ENCODE results near the gene GORAB.

GORAB gene

GRCh38 chr1:170535418-170535817, 3.5 kb downstream of the GORAB start:
- no peak for TF ChIP-seq SIN3A (IDR thresholded peaks at IDR 0.05; ENCODE audit: borderline replicate concordance, insufficient read depth, low read length)

DNA sequence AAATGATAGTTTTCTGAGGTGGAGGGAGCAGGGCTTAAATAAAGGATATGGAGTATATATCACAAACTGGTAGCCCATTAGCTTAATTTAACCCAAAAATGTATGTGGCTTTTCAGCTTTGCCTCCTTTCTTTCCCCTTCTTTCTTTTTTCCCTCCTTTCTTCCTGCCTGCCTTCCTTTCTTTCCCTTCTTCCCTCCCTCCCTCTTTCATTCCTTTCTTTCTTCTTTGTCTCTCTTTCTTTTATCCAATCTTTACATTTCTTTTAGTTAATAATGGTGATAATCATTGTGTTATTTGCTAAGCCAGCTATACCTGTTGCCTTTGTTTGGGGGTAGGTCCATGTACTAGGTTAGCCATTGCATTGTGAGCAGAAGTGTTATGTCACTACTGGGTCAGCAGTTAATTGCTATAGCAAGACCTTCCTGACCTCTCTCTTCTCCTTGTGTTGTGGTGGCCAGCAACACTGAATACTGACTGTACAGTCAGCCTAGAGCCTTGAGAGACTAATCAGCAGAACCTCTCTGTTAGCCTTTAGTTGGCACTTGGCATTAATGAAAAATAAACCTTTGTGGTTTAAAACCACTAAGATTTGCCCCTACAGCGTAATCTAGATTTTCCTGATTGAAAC, 5.1 kb downstream of the GORAB start:
- TF ChIP-seq, protein P1, sequence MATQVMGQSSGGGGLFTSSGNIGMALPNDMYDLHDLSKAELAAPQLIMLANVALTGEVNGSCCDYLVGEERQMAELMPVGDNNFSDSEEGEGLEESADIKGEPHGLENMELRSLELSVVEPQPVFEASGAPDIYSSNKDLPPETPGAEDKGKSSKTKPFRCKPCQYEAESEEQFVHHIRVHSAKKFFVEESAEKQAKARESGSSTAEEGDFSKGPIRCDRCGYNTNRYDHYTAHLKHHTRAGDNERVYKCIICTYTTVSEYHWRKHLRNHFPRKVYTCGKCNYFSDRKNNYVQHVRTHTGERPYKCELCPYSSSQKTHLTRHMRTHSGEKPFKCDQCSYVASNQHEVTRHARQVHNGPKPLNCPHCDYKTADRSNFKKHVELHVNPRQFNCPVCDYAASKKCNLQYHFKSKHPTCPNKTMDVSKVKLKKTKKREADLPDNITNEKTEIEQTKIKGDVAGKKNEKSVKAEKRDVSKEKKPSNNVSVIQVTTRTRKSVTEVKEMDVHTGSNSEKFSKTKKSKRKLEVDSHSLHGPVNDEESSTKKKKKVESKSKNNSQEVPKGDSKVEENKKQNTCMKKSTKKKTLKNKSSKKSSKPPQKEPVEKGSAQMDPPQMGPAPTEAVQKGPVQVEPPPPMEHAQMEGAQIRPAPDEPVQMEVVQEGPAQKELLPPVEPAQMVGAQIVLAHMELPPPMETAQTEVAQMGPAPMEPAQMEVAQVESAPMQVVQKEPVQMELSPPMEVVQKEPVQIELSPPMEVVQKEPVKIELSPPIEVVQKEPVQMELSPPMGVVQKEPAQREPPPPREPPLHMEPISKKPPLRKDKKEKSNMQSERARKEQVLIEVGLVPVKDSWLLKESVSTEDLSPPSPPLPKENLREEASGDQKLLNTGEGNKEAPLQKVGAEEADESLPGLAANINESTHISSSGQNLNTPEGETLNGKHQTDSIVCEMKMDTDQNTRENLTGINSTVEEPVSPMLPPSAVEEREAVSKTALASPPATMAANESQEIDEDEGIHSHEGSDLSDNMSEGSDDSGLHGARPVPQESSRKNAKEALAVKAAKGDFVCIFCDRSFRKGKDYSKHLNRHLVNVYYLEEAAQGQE (IDR thresholded peaks at IDR 0.05; ENCODE audit: insufficient read depth in 1 of 2, low read depth in 2 of 2, low read length in 2 of 2), result no peak
- TF ChIP-seq SIN3A (IDR thresholded peaks at IDR 0.05; ENCODE audit: borderline replicate concordance, insufficient read depth, low read length) (no peak), TAF1 (IDR thresholded peaks at IDR 0.05; ENCODE audit: borderline replicate concordance, insufficient read depth, low read length) (no peak), POLR2AphosphoS5 (IDR thresholded peaks at IDR 0.05; ENCODE audit: low read depth, low read length) (no peak), FOXP2 (optimal IDR thresholded peaks at IDR 0.05; ENCODE audit: borderline replicate concordance, extremely low read depth, extremely low read length, insufficient read depth) (no peak)

DNA sequence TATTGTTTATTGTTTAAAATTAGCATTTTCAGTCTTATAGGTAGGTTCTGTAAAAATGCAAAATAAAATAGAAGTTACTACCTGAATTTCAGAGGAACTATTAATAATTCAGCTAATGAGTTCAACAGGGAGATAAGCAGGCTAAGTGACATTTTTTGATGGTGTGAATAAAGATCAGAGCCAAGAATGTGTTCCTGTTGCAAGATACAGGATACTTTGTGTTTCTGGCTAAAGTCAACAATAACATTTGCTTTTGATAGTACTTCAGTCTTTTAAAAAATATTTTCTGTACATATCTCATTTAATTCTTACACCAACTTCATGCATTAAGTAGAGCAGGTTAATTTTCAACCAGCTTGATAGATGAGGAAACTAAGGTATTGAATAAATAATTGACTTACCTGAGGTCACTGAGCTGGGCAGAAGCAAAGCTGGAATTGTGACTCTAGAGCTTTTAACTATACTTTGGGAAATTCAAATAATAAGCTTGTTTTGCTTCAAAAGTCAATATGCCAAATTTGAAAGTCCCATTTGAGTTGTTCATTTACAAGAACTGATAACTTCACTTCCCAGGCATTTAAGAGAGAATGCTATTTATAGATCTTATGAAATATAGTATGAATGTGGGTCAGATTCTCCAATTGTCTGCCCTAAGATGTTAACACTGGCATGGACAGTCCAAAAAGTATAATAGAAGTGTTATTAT, 6.0 kb downstream of the GORAB start:
- TF ChIP-seq SIN3A (IDR thresholded peaks at IDR 0.05; ENCODE audit: borderline replicate concordance, insufficient read depth, low read length) (no peak), FOXP2 (optimal IDR thresholded peaks at IDR 0.05; ENCODE audit: borderline replicate concordance, extremely low read depth, extremely low read length, insufficient read depth) (no peak), POLR2AphosphoS5 (IDR thresholded peaks at IDR 0.05; ENCODE audit: low read depth, low read length) (no peak), TAF1 (IDR thresholded peaks at IDR 0.05; ENCODE audit: borderline replicate concordance, insufficient read depth, low read length) (no peak)
- TF ChIP-seq, protein P1 (IDR thresholded peaks at IDR 0.05; ENCODE audit: insufficient read depth in 1 of 2, low read depth in 2 of 2, low read length in 2 of 2), result no peak

DNA sequence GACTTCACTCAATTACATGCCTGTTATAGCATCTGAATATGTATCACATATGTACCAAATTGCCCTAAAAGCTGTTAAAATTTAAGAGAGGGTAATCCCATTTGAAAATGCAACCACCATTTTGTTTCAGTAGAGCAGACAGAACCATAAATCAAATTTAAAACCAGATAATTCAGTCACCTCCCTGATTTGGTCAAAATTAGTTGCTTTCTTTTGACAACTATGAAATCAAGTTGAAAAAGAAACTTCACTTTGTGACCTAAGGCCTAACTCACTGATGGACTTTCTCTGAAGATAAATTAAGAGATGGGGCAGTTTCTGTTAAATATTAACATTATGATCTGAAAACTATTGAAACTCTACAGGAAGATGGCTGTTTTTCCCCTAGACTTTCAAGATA, 6.7 kb downstream of the GORAB start:
- TF ChIP-seq TAF1 (IDR thresholded peaks at IDR 0.05; ENCODE audit: borderline replicate concordance, insufficient read depth, low read length) (no peak), FOXP2 (optimal IDR thresholded peaks at IDR 0.05; ENCODE audit: borderline replicate concordance, extremely low read depth, extremely low read length, insufficient read depth) (no peak), SIN3A (IDR thresholded peaks at IDR 0.05; ENCODE audit: borderline replicate concordance, insufficient read depth, low read length) (no peak), POLR2AphosphoS5 (IDR thresholded peaks at IDR 0.05; ENCODE audit: low read depth, low read length) (no peak)
- TF ChIP-seq, protein P1 (IDR thresholded peaks at IDR 0.05; ENCODE audit: insufficient read depth in 1 of 2, low read depth in 2 of 2, low read length in 2 of 2), result no peak

- no peak for TF ChIP-seq POLR2AphosphoS5 (IDR thresholded peaks at IDR 0.05; ENCODE audit: low read depth, low read length)
- no peak for TF ChIP-seq FOXP2 (optimal IDR thresholded peaks at IDR 0.05; ENCODE audit: borderline replicate concordance, extremely low read depth, extremely low read length, insufficient read depth)
- no peak for TF ChIP-seq TAF1 (IDR thresholded peaks at IDR 0.05; ENCODE audit: borderline replicate concordance, insufficient read depth, low read length)
- TF ChIP-seq, protein P1 (IDR thresholded peaks at IDR 0.05; ENCODE audit: insufficient read depth in 1 of 2, low read depth in 2 of 2, low read length in 2 of 2), result no peak
- no peak for TF ChIP-seq SIN3A (IDR thresholded peaks at IDR 0.05; ENCODE audit: borderline replicate concordance, insufficient read depth, low read length)
These were observed 7.2 kb downstream of the GORAB start for GRCh38 chr1:170539154-170539553.

Measured in PFSK-1 (cell line).